Peyer's patch (tissue), 4 donors: ENCODE data around the gene ACTBL2. TPM values are rescaled to one million over a fixed set of nuclear protein-coding genes. Genes with fewer than 3 reads are reported as not detected.

Source experiments
- DNase-seq, 3 donors: peaks; one replicate each; pipeline ENCODE4 v3.0.0-alpha.2; 2017 to 2019
- H3K27ac ChIP-seq, 4 donors: fragments of 200-600 bp; sonication (generic); one replicate each; pipeline ENCODE4 v1.5.1; 2016 to 2019
- H3K27me3 ChIP-seq, 2 donors: fragments of 200-600 bp; sonication (generic); one replicate each; pipeline ENCODE4 v1.5.1; 2019
- H3K36me3 ChIP-seq, 3 donors: fragments of 200-600 bp; sonication (generic); one replicate each; pipeline ENCODE4 v1.5.1; 2016 to 2019
- H3K4me1 ChIP-seq, 4 donors: fragments of 200-600 bp; sonication (generic); one replicate each; pipeline ENCODE4 v1.5.1; 2016 to 2019
- H3K4me3 ChIP-seq, 4 donors: fragments of 200-600 bp; sonication (generic); 1 replicate in 3 of 4; 2 replicates in 1 of 4; pipeline ENCODE4 v1.5.1; 2016 to 2019; ENCODE audit warnings: mild to moderate bottlenecking in 1 of 4
- H3K9me3 ChIP-seq, 4 donors: fragments of 200-600 bp; sonication (generic); one replicate each; pipeline ENCODE4 v1.5.1; 2016 to 2019; ENCODE audit warnings: mild to moderate bottlenecking in 1 of 4
- CTCF ChIP-seq, 6 experiments: fragments of 450-650 bp in 4 of 6; fragments of 200-600 bp in 2 of 6; sonication (generic) in 1 of 6; IDR thresholded peaks; one replicate each; pipeline ENCODE4 v1.5.1; 2017 to 2019; ENCODE audit warnings: antibody characterized with exemption in 6 of 6, mild to moderate bottlenecking in 3 of 6, moderate library complexity in 1 of 6
- POLR2A ChIP-seq, 2 donors: fragments of 450-650 bp; IDR thresholded peaks; one replicate each; pipeline ENCODE4 v1.5.1; 2017; ENCODE audit warnings: antibody characterized with exemption in 2 of 2, mild to moderate bottlenecking in 2 of 2, moderate library complexity in 2 of 2
- total RNA-seq, 4 donors: library from RNA; depleted of rRNA; stranded (reverse); fragments of >200 nt; gene quantifications; one replicate each; pipeline ENCODE4 v1.1.0, GENCODE V29; 2016

The ACTBL2 gene
- total RNA-seq, 4 donors from 2014 or later: not detected

GRCh38 chr5:57517250-57517649 is 34.6 kb upstream of the ACTBL2 start:
- Histone ChIP-seq H3K27me3 (no peaks in the 10 kb centered on the region), H3K27ac (no peak overlapping the region), H3K4me3 (no peak overlapping the region), H3K4me1 (no peaks in the 10 kb centered on the region), H3K36me3 (no peaks in the 10 kb centered on the region), H3K9me3 (no peaks in the 10 kb centered on the region)
- TF ChIP-seq POLR2A (IDR thresholded peaks at IDR 0.05) (no peak), CTCF (IDR thresholded peaks at IDR 0.05) (no peak)
- no peak for DNase-seq

- no peak for TF ChIP-seq POLR2A (IDR thresholded peaks at IDR 0.05)
- no peak for TF ChIP-seq CTCF (IDR thresholded peaks at IDR 0.05)
- no peaks in the 10 kb centered on the region for H3K27me3 ChIP-seq
- no peaks in the 10 kb centered on the region for H3K9me3 ChIP-seq
- no peaks in the 10 kb centered on the region for H3K4me1 ChIP-seq
- no peak overlapping the region for H3K4me3 ChIP-seq
- no peak for DNase-seq
- H3K36me3 ChIP-seq: no peaks in the 10 kb centered on the region
- no peak overlapping the region for H3K27ac ChIP-seq
Observed at GRCh38 chr5:57513785-57514184, 31.2 kb upstream of the ACTBL2 start.

GRCh38 chr5:57511321-57511720 is 28.7 kb upstream of the ACTBL2 start:
- Histone ChIP-seq H3K27ac (no peak overlapping the region), H3K36me3 (no peaks in the 10 kb centered on the region), H3K27me3 (no peaks in the 10 kb centered on the region), H3K4me3 (no peak overlapping the region), H3K9me3 (no peaks in the 10 kb centered on the region), H3K4me1 (no peaks in the 10 kb centered on the region)
- no peak for DNase-seq
- no peak for TF ChIP-seq CTCF (IDR thresholded peaks at IDR 0.05)
- no peak for TF ChIP-seq POLR2A (IDR thresholded peaks at IDR 0.05)

- no peaks in the 10 kb centered on the region for H3K4me1 ChIP-seq
- TF ChIP-seq CTCF (IDR thresholded peaks at IDR 0.05) (no peak), POLR2A (IDR thresholded peaks at IDR 0.05) (no peak)
- H3K9me3 ChIP-seq: no peaks in the 10 kb centered on the region
- no peak for DNase-seq
- H3K36me3 ChIP-seq: no peaks in the 10 kb centered on the region
- no peaks in the 10 kb centered on the region for H3K27me3 ChIP-seq
- no peak overlapping the region for H3K4me3 ChIP-seq
- no peak overlapping the region for H3K27ac ChIP-seq
Observed at GRCh38 chr5:57509501-57510260, 27.1 kb upstream of the ACTBL2 start.

- Histone ChIP-seq H3K27me3 (no peaks in the 10 kb centered on the region), H3K4me1 (no peaks in the 10 kb centered on the region), H3K36me3 (no peaks in the 10 kb centered on the region), H3K27ac (no peak overlapping the region), H3K9me3 (no peaks in the 10 kb centered on the region), H3K4me3 (no peak overlapping the region)
- no peak for DNase-seq
- TF ChIP-seq CTCF (IDR thresholded peaks at IDR 0.05) (no peak), POLR2A (IDR thresholded peaks at IDR 0.05) (no peak)
Observed at GRCh38 chr5:57508211-57508610, 25.6 kb upstream of the ACTBL2 start.
